ENCODE results near the gene LYZL1.
"Not testable (repeated sequence)": the region's sequence is repeated elsewhere in the genome, so short reads cannot be mapped to it uniquely, and the experiment has no call there.

LYZL1 gene

DNA sequence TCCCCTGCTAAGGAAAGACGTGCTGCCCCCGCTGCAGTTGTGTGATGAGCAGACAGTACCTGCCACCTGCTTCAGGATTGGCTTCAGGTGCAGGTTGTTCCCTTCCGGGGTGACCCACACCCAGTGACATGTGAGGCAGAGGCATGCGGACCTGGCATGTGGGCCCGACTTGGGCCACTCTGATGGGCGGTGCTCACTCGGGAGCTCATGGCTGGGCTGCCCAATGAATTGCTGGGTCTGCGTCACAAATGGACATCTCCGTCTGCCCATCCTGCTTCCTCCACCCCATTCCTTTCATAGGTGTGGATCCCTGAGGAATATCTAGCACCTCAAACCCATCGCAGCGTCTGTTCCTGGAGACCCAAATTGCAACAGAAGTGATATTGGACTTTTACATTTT, 19.3 kb downstream of the LYZL1 start:
- DNase-seq (ENCODE audit: low read depth in 2 of 2) = not testable (repeated sequence)

DNA sequence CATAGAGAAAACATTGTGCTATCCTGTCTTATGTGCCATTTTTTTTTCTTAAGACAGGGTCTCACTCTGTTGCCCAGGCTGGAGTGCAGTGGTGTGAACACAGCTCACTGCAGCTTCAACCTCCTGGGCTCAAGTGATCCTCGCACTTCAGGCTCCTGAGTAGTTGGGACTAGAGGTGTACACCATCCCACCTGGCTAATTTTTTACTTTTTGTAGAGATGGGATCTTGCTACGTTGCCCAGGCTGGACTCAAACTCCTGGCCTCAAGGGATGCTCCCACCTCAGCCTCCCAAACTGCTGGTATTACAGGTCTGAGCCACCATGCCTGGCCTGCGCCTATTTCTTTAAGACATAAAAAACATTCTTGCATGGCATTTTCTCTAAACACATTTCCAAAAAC, 20.6 kb downstream of the LYZL1 start:
- DNase-seq (ENCODE audit: low read depth in 2 of 2) = no peak

DNA sequence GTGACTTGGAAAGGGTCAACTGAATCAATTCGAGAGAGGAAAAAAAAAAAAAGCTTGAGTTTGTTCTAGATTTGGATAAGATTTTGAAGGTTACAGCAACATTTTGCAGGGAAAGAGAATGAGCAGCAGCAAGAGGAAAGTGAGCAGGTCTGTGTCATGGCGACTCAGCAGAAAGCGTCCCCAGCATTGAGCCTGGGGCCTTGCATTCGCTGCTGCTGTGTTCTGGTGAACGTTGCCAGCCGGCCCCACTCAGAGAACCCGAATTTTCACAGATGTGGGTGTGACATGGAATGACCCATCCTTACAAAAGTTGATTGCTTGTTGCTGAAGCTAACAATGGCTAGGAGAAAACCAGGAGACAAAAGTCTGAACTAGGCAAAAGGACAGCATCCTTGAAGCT, 21.6 kb downstream of the LYZL1 start:
- DNase-seq (ENCODE audit: low read depth in 2 of 2) = not testable (repeated sequence)

DNA sequence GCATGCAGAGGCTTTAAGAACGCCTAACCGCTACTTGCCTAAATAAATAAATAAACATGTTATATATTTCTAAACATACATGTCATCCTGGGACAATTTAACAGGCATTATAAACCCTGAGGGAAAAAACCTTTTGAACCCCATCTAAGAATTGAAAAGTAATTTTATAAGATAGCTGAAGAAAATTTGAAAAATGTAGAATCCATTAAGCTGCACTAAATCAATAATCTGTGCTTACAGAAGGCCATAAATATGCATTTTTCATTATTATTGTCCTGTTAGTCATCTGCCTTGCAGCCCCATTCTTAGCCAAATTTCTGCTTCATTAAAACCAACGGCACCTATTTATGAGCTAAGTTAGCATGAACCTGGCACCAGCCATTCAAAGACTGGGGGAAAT, 24.2 kb downstream of the LYZL1 start:
- DNase-seq (ENCODE audit: low read depth in 2 of 2) = no peak

DNA sequence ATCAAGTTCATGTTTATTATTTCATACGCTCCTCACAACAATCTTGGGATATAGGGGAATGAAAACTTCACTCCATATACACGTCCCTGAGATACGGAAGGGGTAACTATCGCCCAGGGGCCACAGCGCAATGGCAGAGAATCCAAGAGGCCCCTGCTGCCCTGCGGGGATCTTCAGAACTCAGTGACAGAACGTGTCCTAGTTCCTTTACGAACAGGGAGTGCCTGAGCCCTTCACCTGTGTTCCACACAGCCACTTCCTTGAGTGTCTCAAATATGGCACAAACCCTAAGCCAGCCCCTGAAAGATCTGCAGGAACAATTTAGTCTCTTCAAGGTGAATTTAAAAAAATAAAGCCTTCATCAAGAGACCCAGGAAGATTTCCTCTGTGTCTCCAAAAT, 25.9 kb downstream of the LYZL1 start:
- no peak for DNase-seq (ENCODE audit: low read depth in 2 of 2)

DNA sequence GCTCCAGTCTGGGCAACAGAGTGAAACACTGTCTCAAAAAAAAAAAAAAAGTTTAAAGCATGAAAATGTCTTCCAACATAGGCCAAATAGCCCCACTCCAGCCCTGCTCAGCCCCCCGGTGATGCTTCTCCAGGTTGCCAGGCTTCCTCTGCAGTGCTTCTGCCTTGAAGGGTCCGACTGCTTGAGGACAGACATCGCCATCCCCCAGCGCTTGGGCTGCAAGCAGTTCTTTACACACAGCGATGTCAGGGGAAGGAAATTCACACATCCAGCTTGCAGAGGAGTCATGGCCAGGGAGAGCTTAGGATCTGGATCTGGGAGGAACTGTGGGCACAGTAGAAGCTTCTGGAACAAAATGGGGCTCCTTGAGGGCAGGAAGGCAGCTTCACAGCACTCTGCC, 26.9 kb downstream of the LYZL1 start:
- no peak for DNase-seq (ENCODE audit: low read depth in 2 of 2)

DNA sequence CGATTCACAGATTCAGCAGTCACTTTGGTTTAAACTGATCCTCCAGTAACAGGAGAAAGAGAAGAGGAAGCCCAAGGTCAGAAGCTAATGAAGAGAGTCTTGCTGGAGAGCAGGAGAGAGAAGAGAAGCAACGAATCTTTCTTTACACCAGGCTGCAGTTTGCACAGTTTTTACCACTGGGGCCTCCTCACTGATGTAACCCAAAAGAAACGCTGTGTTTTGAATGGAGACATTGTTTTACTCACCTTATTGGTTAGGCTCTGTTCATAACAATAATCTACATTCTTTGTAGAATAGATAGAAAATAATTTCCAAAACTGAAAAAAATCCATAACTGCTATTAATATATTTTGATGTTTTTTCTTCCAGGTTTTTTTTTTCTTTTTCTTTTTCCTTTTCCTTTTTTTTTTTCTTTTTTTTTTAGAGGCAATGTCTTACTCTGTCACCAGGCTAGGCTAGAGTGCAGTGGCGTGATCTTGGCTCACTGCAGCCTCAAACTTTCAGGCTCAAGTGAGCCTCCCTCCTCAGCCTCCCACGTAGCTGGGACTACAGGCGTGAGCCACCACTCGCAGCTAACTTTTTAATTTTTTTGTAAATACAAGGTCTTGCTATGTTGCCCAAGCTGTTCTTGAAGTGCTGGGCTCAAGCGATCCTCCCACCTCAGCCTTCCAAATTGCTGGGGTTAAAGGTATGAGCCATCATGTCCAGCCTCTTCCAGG, 27.6 kb downstream of the LYZL1 start:
- no peak for DNase-seq (ENCODE audit: low read depth in 2 of 2)

DNA sequence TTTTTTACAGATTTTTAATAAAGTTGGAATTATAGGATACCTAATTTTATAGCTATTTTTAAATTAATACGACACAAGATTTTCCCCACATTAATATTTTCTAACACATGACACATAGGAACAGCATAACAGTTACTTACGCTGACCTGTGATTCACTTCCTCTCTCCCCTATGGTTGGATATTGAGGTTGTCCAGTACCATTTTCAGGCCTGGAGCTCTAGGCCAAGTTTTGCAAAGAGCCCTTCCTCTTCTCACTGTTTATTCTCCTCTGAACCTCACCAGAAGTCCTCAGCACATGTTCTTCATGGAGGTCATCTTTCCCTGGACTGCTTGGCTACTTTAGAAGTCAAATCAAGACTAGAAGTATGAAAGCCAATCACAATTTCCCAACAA, 28.2 kb downstream of the LYZL1 start:
- no peak for DNase-seq (ENCODE audit: low read depth in 2 of 2)

DNA sequence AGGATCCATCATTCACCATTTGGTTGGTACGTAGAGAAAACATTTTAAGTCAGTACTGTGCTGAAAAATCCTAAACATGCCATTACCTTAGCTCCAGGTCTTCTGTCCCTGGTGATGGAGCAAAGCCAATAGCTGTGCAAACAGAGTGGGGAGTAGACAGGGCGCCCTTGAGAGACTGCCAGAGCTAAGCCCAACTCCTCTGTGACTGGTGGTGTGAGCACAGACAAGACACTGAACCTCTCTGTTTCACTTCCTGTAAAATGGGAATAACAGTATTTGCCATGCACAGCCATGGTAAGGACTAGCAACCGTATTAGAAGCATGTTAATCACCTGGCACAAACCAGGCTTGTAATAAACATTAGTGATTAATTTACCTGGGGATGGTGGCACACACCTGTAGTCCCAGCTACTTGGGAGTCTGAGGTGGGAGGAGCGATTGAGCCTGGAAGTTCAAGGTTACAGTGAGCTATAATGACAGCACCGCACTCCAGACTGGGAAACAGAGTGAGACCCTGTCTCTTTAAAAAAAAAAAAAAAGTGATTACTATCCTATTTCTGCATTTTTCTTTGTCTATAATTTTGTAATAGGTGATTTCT, 28.7 kb downstream of the LYZL1 start:
- DNase-seq (ENCODE audit: low read depth in 2 of 2) = no peak

DNA sequence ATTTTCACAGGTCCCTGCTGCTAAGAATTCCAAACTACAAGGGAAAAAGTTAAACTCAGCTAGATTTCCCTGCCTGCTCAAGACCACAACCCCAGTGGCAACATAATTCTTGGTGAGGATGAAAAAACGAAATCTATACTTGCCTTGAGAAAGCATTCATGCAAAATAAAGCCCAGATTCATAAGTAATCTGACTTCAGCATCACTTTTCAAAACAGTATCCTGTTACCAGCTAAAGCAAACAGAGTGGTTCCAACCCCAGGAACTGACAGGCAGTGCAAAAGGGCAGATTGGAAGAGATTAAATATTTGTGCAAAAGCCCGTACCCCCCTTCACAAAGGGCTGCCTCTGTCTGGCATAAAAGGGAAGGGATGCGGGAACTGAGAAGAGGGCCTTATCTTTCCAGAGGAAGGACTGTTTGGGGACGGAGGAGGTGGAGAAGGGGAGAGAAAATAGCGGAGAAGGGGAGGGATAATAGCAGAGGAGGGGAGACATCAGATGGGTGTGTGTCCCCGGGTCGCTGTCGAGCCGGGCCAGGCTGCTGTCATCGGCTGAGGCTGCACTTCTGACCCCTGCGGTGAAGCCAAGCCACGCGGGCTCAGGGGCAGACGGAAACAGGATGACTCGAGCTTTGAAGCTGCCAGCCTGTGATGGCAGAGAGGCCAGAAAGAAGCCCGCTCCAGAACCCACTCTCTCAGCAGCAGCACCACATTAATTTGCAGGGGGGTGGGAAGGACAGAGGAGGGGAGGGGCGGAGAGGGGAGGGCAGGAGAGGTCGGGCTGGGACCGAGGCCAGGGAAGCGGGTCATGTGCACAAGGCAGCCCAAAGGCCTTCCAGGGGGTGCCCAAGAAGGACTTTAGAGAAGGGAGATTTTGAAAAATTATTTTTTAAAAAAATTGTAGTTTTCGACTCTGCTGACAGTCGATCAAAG, 29.5 kb downstream of the LYZL1 start:
- DNase-seq (ENCODE audit: low read depth in 2 of 2) = not testable (repeated sequence)

DNA sequence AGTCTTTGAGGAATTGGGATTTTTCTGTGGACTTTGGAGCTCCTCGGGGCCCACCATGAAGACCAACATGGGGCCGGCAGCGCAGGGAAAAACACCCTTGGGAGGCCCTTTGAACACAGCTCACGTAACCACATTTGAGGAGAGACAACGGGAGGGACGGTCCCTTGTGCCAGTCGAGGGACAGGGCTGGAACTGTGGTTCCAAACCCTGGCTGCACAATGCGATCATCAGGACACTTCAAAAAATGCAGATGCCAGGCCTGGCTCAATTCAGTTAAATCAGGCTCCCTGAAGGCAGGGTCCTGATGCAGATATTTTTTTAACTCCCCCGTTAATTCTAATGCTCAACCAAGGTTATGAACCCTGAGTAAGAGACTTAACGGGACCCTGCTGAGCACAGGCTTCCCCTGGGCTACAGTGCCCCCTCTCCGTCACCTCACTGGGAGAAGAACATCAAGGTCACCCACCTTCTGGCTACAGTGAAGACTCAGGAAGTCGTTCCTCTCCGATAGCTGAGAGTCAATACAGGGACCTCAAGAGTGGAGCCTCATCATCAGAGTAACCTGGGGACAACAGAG, 30.4 kb downstream of the LYZL1 start:
- no peak for DNase-seq (ENCODE audit: low read depth in 2 of 2)

DNA sequence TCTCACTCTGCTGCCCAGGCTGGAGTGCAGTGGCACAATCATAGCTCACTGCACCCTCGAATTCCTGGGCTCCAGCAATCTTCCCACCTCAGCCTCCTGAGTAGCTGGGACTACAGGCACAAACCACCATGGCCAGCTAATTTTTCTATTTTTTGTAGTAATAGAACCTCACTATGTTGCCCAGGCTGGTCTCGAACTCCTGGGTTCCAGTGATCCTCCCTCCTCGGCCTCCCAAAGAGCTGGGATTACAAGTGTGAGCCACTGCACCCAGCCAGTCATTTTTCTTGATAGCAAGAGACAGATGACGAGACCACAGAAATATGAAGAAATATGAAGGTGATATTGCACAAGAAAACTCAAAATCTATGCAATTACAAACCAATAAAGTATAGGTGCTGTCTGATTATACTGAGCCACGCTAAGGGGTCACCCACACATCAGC, 31.8 kb downstream of the LYZL1 start:
- DNase-seq (ENCODE audit: low read depth in 2 of 2) = not testable (repeated sequence)

DNA sequence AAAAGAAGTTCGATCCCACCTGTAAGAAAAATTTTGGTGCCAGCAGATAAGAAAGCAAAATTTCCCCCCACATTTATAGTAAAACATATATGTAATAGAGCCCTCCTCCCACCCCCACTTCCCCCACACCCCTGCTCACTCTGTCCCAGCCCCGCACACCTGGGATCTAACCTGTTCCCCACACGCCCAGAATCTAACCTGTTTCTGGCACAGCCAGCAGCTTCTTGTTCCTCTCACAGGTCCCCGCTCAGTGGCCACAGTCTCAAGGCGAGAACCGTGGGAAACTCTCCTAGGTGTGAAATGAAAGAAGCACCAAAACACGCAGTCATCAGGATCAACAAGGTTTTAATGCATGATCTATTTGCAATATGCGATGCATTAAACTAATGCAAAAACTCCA, 32.8 kb downstream of the LYZL1 start:
- no peak for DNase-seq (ENCODE audit: low read depth in 2 of 2)

DNA sequence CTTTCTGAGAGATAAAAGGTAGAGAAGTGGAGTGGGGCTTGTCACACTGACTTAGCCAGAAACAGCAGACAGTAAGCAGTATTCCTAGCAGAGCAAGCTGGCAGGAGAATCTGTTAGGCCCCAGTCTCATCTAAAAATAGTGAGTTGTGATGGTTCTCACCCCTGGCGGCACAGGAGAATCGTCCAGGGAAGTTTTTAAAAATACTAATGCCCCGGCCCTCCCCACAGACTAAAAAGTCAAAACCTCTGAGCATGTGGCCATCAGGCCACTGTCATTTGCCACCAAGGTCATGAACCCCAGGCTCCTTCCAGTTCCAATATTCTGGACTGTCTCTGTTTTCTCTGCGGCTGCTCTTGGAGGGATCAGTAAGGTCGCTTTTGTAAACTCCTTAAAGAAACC, 34.0 kb downstream of the LYZL1 start:
- DNase-seq (ENCODE audit: low read depth in 2 of 2) = no peak

DNA sequence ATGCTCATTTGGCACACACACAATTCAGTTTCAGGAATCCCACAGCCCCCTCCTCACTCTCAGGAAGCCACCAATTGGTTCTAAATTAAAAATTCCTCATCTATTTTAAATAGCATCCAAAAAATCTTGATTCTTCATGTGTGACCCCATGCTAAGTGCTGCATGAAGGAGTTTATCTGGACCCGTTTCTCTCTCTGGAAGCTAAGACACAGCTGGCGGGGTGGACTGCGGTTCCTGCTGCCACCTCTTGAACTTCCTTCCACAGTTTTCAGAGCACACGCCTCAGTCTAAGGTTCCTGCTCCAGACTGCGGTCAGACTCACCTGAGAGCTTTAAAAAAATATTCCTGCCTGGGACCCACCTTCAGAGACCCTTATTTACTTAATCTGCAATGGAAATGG, 34.5 kb downstream of the LYZL1 start:
- DNase-seq (ENCODE audit: low read depth in 2 of 2) = no peak

DNA sequence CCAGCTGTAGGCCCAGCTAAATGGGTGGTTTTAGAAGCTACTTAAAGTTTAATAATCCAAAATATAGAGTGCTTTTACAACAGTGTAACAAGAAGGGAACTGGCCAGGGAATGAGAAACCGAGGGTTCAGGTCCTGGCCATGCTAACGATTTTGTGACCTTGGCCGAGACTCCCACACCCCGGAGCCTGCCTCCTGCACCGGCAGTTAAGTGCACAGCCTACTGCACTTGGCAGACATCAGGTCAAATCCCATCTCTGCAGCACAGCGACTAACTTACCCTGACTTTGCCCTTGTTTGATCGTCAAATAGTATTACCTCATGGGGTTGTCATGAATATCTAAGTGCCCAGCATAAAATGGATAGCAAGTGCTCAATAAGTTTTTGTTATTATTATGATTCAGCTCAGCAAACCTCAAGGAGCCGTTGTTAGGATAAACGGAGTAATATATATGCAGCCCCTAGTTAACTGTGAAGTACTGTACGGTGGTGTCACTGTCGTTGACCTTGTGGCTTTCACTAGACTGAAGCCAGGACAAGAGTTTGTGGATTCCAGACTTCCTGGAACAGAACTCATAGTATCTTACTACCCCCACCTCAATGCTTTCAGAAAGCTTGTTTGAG, 35.5 kb downstream of the LYZL1 start:
- DNase-seq (ENCODE audit: low read depth in 2 of 2) = no peak

DNA sequence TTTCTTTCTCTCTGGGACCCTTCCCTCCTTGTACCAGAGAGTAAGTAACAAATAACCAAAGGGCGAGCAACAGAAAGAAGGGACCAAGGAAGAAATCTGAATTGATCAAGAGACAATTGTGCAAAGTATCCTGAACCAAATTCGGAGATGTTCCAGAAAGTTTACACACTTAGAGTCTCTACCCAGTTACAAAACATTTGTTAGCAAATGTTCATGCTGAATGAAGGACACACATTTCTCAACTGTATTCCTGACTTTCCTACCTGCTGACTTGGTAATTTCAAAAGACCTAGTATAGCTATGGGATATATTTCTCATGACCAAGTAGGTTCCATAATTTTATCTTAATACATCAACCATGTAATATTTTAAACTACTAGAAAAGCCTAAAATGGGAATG, 37.4 kb downstream of the LYZL1 start:
- no peak for DNase-seq (ENCODE audit: low read depth in 2 of 2)

DNA sequence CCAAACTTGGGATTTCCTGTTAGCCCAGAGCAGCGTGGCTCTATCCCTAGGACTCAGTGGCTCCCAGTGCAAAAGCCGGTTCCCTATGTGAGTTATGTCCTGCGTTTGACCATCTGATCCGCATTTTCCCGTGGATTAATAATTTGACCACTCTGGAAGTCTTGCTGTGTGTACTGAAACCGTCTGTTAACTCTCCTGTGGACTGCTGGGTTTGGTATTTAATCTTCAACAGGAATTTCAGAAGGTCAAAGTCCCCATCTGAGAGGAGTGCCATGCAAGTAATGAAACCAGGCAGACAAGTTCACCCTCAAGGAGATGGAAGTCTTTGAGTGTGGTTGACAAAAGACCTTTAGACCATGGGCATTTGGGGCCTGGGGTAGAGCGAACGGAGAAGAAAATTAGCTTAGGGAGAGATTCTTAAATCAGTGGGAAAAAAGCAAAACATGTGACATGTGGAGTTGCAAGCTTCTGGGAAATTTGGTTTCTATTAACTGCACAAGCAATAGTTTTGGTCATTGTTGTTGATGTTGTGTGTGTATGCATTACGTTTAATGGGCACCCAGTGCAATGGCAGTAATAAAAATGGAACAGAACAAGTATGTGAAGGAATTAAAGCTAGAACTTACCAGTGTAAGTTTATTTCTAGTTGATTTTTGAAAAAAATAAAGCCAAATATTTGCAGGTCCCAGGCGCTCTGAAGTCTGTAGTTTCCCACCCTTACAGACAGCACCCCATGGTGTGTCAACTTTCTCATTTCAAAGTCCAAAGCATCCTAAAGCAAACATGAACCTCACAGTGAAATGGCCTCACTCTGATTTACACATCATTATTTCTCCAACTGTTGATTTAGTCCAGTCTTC, 38.2 kb downstream of the LYZL1 start:
- no peak for DNase-seq (ENCODE audit: low read depth in 2 of 2)

DNA sequence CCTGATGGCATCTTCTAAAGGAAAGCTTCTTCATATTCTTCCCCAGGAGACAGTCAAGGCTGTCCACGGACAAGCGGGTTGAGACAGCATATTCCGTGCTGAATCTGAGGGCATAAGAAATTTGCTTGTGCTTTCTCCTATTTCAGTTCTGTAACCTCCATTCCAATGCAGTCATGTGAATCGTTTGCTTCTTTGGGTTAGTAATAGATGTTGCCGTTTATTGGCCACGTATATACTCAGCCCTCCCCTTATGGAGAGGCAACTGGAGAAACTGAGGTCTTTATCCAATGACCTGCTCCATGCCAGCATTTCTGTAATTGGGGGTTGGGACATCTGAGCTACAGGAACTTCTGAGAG, 38.9 kb downstream of the LYZL1 start:
- DNase-seq (ENCODE audit: low read depth in 2 of 2) = no peak

DNA sequence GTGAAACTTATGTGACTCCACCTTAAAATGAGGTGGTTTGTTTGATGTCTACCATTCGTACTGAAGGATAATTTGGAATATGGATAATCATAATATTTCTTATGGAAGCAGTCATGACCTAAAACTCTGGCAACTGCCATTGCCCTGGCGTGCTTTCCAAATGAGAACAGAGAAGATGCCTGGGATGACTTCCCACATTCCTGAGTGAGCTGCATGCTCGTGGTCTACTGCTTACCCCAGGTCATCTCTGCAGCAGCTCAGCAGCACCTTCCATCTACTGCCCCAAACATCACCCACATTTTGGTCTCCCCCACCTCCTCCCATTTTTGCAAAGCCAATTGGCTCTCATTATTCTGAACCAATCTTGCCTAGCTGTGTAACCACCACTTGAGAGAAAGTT, 40.1 kb downstream of the LYZL1 start:
- no peak for DNase-seq (ENCODE audit: low read depth in 2 of 2)

DNA sequence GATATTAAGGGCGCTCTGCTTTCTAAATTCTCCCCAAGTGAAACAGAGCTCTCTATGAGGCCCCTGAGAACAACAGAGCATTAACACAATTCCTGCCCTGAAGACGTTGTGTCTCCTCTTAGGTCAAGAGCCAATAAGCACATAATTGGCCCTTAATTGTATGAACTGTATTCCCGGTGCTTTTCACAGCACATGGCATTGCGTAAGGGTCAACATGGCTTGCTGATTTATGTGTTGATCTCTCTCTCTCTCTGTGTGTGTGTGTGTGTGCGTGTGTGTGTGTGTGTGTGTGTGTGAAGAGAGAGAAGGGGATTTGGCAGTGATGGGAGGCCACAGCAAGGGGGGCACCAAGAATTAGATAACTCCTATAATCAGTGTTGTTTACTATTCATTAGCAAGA, 40.5 kb downstream of the LYZL1 start:
- DNase-seq (ENCODE audit: low read depth in 2 of 2) = no peak
